ENCODE data around the gene MAPKAP1. TPM values are rescaled to one million over a fixed set of nuclear protein-coding genes. Genes with fewer than 3 reads are reported as not detected.

Gene MAPKAP1
- total and polyA plus RNA-seq, 2 experiments from 2014 or later: 68.4 to 98.5 TPM

- Histone ChIP-seq H3K27ac (ENCODE audit: low read depth) (no peak overlapping the region), H3F3A (replicated peaks; ENCODE audit: low read depth) (no peaks in the 10 kb centered on the region), H3K36me3 (ENCODE audit: insufficient read depth) (no peaks in the 10 kb centered on the region), H3K4me3 (no peak overlapping the region), H3K79me2 (replicated peaks; ENCODE audit: insufficient read depth) (no peaks in the 10 kb centered on the region; the same call in 1 of the 2 replicates), H3K4me2 (no peak overlapping the region), H4K20me1 (replicated peaks; ENCODE audit: insufficient read depth) (no peaks in the 10 kb centered on the region), H3K4me1 (ENCODE audit: insufficient read depth) (peaks cover 23% of the 10 kb centered on the region), H2AFZ (no peak overlapping the region), H3K27me3 (ENCODE audit: insufficient read depth) (no peaks in the 10 kb centered on the region), H3K9me2 (ENCODE audit: insufficient read depth) (no peaks in the 10 kb centered on the region)
- Mint-ChIP-seq H3K27ac (no peak overlapping the region), H3K9me3 (no peaks in the 10 kb centered on the region), H3K4me1 (peaks cover 38% of the 10 kb centered on the region), H3K27me3 (ENCODE audit: insufficient read depth, low read depth, poor library complexity) (peaks cover 2% of the 10 kb centered on the region), H3K36me3 (ENCODE audit: low read depth) (peaks cover 4% of the 10 kb centered on the region; the same call in 1 of the 3 replicates), H3K4me3 (no peak overlapping the region)
- DNase-seq (ENCODE audit: low spot score) (no peak), ATAC-seq (no peak)
- TF ChIP-seq NANOG (IDR thresholded peaks at IDR 0.05; ENCODE audit: borderline replicate concordance) (no peak), JUNB (IDR thresholded peaks at IDR 0.05; ENCODE audit: unreplicated experiment) (no peak), POLR2AphosphoS5 (IDR thresholded peaks at IDR 0.05; ENCODE audit: low read depth) (no peak), ZNF114 (CRISPR knock-in tag; IDR thresholded peaks at IDR 0.05) (no peak), CREB1 (CRISPR knock-in tag; IDR thresholded peaks at IDR 0.05; ENCODE audit: low read depth) (no peak), EZH2 (IDR thresholded peaks at IDR 0.05; ENCODE audit: low read depth, unreplicated experiment) (no peak), STAT1 (IDR thresholded peaks at IDR 0.05; ENCODE audit: unreplicated experiment) (no peak), ZNF462 (CRISPR knock-in tag; IDR thresholded peaks at IDR 0.05) (no peak), ETS1 (IDR thresholded peaks at IDR 0.05) (no peak), ZNF331 (CRISPR knock-in tag; IDR thresholded peaks at IDR 0.05; ENCODE audit: low read depth) (no peak)
- TF ChIP-seq, protein P1, sequence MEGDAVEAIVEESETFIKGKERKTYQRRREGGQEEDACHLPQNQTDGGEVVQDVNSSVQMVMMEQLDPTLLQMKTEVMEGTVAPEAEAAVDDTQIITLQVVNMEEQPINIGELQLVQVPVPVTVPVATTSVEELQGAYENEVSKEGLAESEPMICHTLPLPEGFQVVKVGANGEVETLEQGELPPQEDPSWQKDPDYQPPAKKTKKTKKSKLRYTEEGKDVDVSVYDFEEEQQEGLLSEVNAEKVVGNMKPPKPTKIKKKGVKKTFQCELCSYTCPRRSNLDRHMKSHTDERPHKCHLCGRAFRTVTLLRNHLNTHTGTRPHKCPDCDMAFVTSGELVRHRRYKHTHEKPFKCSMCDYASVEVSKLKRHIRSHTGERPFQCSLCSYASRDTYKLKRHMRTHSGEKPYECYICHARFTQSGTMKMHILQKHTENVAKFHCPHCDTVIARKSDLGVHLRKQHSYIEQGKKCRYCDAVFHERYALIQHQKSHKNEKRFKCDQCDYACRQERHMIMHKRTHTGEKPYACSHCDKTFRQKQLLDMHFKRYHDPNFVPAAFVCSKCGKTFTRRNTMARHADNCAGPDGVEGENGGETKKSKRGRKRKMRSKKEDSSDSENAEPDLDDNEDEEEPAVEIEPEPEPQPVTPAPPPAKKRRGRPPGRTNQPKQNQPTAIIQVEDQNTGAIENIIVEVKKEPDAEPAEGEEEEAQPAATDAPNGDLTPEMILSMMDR (conservative IDR thresholded peaks at IDR 0.05; ENCODE audit: low read depth in 2 of 2): no peak
Measured at GRCh38 chr9:125509476-125509875, 197.5 kb downstream of the MAPKAP1 start.

Data from GM23338 (cell line).